Esophagus mucosa (tissue), 1 donor: Measurements from ENCODE around the gene SSBP3. TPM values are rescaled to one million over a fixed set of nuclear protein-coding genes. Genes with fewer than 3 reads are reported as not detected.

ENCODE experiments used
- ATAC-seq: fragments of 200-7000 bp; cut with Tn5 transposase; one replicate; pipeline ENCODE4 v1.9.1; 2020
- total RNA-seq: library from RNA; stranded (reverse); gene quantifications from one replicate; pipeline ENCODE4 v1.2.4, GENCODE V29; 2023
- donor health status: DM: yes; HTN: yes; CAD: no.

The SSBP3 gene
- total RNA-seq, 1 donor from 2014 or later: 39.3 TPM

DNA sequence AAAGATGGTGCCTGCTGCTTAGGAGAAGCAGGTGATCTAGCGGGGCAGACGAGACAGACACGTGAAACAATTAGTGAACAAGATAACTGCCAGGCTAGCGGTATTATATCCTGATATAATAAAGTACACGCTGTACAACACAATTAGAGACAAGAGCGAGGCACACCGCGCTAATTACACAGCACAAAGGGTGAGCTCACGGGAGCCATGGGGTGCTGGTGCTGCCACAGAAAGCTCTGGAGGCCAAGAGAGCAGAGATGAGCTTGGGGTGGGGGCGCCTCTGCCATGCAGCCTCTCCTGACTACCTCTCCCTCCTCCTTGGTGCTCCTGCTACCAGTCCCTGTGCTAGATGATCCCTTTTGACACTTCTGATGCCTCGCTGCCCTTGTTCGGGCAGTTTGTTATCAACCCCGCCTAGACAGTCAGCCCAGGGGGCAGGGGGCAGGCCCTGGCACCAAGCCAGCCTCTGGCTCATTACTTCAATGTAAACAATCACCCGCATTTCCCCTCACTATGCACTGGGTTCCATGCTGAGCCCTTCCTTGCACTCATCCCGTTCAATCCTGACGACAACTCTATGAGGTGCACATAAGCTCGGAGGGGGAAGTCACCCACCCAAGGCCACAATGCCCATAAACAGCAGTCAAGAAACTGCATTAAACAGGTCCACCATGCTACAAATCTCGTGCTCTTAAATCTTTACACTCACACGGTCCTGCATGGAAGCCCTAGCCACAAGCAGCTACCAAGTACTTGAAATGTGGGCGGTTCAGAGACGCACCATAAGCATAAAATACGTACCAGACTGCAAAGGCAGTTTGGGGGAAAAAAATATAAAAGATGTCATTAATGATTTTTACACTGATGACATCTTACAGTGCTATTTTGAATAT is 103.0 kb downstream of the SSBP3 start:
- ATAC-seq: no peak

GRCh38 chr1:54302549-54302948 is 103.6 kb downstream of the SSBP3 start:
- no peak for ATAC-seq

DNA sequence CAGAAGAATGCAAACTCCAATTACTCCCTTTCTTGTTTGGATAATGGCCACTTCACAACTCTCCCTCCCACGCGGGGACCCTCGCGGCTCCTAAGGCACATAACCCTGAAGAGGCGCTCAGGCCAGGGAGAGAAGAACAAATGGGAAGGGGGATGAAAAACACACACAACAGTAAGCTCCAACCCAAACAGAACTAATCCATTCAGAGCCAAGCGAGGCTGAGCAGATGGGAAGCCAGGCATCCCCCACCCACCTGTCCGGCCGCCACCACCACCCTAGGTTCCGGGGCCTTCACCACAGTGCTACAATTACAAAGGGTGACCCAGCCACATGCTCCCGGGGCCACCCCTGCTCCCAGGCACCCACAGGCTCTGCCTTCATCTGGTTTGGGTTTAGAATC is 104.7 kb downstream of the SSBP3 start:
- no peak for ATAC-seq

- no peak for ATAC-seq
These were observed 105.8 kb downstream of the SSBP3 start for GRCh38 chr1:54300401-54300800.

DNA sequence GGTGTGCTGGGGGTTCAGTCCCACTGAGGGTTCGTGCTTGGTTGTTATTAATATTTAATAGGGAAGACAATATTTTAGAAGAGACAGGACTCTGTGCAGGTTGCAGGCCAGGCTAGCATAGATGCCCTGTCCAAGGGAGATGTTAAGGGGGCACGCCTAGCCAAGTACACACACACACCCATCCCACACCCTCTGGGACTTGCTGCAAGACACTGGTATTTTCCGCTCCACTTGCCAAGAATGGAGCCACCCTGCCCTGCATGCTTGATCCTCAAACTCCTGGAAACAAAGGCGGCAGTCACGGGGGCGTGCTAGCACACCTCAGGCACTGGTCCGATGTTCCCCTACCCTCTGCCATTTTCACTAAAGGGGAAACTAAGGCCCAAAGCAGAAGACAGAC is 107.2 kb downstream of the SSBP3 start:
- peak; percentile 79 for ATAC-seq

DNA sequence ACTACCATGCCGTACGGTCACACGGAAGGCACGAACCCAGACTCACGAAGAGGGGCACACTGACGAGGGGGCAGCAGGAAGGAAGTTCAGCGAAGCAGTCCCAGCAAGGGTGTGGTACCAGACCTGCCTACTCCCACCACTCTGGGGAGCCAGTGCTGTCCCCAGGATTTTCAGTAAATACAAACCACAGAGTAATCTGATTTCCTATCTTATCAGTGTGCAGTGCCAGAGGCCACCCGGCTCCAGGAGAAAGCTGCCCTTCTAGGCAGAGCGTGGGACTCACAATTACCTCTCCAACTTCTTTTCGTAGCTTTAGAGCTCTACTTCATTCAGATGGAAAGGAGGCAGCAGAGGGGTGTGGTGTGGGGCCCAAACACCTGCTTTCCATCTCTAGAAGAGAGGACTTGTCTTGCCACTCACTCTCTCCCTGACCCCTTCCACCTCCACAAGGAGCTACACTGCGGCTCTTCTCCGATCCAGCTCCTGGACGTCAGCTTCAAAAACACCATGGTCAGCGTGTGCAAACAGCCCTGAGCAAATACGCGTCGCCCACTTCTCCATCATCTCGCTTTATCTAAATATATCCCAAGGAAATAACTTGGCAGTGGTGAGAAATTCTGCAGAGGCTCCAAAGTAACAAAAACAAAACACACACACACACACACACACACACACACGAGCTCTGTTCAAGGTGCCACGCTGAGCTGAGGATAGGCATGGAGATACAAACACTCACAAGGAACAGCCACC is 107.7 kb downstream of the SSBP3 start:
- ATAC-seq: peak; percentile 19

DNA sequence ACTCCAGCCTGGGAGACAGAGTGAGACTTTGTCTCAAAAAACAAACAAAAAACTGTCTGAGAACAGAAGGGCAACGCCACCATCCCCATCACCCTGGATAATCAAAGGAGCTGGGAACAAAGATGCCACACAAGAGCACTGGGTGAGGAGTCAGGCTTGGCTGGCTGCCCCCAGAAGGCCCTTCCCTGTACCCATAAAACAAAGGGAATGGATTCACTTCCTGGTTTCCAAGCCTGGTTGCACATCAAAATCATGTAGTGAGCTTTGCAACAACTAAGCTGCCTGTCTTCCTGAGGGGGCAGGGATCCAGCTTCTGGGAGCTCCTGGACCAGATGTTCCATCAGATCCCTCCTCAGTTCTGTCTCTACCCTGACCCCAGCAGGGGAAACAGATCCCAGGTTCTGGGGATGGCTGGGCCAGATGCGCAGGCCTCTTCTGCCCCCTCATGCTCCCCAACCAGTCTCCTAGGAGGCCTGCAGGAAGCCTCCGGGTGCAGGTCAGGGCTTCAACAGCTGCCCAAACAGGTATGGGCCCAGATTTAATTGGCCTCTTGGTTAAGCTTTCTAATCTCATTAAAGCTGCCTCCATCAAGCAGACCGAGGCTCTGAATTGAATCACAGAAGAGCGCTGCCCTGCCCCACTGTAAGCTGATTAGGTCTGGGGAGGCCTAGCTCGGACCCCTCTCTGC is 108.5 kb downstream of the SSBP3 start:
- ATAC-seq: peak; percentile 83

DNA sequence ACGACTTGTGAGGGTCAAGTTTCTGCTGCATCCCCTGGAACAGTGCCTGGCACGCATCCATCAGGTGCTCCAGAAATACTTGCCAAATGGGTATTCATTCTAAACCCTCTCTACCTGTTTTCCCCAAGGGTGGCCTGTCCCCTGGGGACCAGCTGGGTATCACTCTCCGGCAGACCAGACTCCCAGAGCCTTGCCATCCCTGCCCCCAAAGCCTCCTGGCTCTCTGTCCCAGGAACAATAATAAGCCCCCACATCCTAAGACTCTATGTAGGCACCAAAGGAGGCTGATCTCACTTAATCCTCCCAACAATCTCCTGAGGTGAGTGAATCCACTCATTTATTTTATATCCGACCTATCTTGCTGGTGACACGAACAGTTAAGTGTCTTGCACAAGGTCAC is 109.5 kb downstream of the SSBP3 start:
- ATAC-seq: no peak

GRCh38 chr1:54294887-54295286 is 111.3 kb downstream of the SSBP3 start:
- no peak for ATAC-seq

DNA sequence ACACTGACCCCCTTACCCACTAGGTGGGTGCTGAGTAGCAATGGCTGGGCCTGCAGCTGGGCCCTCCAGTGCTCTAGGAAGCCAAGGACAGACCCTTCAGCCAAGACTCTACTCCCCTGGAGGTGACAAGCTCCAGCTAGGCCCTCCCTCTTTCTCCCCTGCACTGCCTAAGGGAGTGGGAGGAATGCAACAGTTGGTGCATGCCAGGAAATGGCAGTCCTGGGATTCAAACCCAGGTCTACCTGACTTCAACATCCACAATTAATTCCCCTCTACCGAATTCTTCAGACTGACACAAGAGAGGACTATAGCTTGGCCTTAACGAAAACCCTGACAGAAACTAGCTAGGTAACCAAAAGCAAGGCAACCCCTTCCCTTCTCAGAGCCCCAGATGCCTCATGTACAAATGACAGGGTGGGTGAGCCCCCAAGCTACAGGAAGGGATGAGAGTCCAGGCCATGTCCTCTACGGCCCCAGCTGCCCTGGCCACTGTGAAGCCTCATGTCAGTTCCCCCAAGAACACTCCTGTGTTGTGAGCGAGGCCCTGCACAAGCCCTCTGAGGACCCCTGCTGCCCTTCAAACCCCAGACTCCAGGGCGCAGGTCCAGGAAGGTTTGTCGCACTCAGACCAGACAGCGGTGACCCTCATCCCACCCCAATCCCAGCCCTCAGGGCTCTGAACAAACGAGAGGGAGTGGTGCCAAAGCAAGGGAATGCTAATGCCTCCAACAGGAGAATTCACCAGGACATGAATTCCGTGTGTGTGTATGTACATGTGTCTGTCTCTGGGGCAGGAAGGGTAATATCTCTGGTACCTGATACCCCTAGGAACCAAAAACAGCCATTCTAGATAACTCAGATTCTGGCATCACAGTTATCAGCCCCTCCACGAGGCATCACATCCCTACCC is 113.9 kb downstream of the SSBP3 start:
- no peak for ATAC-seq

DNA sequence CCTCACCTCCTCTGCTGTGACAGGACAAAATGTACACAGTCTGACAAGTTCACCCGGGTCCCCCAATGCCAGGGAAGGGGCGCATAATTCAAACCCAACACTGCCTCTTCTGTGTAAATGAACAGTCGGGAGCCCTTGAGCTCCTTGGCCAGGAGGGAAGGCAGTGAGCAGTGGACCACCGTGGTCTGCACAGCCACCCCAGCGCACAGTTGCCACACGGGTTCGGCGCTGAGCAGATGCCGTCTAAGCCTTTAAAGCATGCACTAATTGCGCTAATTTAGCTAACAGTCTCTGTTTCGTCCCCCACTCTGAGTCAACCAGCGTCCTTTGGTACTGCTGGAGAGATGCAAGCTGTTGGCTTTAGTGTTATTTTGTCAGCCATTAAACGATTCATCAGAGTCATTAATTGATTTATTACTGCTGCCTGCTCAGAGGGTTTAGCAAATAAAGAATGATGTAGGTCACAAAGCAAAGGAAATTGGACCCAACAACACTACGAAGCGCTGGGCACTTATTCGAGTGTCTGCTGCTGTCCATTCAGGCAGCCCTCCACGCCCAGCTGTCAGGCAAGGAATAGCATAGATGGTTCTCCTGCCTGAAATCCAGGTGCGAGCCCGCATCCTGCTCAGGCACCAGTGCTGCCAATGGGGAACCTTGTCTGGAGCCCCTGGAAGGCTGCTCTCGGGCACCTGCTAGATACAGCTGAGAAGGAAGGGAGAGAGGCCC is 114.8 kb downstream of the SSBP3 start:
- ATAC-seq: no peak

GRCh38 chr1:54290506-54291184 is 115.5 kb downstream of the SSBP3 start:
- ATAC-seq: peak; percentile 36

GRCh38 chr1:54289712-54290233 is 116.4 kb downstream of the SSBP3 start:
- ATAC-seq: peak; percentile 27

DNA sequence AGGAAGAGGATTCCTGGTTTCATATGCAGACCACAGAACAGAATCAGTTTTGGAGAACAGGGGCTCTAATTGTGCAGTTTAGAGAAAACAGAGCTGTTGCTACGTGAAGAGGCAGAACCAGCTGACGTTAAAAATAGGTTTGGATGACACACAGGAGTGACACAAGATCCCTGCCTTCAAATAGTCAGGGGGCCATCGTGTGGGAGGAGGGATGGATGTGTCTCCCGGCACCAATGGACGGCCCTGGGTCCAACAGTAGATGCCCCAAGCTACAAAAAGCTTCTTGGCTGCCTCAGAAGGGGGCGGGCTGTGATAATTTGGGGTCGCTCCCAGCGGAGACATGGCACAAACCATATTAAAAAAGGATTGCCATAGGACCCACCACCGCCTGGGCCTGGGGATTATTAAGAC is 118.4 kb downstream of the SSBP3 start:
- ATAC-seq: no peak

GRCh38 chr1:54287176-54287650 is 119.0 kb downstream of the SSBP3 start:
- peak; percentile 93 for ATAC-seq

DNA sequence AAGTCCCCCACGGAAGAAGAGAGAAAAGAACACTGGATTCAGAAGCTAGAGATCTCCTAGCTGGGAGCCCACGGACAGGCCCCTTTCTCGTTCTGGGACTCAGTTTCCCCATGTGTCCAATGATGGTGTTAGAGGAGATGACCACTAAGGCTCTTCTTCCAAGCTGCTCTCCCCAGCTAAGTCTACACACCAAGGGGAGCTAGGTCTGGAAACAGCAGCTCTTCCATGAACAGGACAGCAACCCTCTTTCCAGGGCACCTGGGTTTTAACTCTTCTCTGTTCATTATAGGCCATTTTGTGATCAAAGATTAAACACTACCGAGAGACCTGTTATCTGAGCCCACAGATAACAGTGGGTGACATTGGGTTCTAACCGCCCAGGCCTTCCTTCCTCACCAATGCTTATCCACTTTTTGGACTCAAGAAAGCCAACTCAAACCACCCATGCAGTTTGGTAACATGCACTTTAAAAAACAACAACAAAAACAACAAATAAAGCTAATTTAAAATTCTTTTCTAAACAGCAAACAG is 120.3 kb downstream of the SSBP3 start:
- ATAC-seq: no peak

DNA sequence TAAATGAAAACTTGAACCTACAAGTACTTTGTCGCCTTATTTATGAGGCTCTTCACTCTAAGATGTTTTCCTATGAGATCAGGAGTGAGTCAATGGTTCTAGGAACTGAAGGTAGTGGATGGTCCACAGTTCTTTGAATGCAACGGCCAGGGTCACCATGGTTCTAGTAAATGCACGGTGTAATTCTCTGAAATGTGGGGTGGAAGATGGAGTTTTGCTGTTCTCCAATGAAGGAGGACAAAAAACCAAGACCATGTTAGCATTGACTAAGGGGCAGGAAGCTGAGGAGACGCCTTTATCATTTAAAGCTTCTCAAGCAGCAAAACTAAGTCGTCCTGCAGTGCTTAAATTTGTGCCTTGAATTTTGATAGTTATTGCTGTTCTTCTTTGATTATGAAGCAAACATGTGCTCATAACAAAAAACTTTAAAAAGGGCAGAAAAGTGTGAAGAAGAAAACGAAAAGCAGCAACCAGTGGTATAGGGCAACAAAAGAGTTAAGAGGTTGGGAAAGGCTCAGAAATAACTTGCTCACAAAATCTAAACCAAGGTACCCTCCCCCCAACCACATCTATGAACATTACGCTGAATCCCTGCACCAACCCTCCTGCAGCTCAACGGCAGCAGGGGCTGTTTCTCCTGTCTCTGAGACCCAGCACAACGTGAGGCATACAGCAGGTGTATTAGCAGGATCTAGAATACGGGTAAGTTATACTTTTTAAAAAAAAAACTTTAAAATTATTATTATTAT is 121.2 kb downstream of the SSBP3 start:
- ATAC-seq: no peak

GRCh38 chr1:54283635-54284385 is 122.4 kb downstream of the SSBP3 start:
- no peak for ATAC-seq
